Renal cortex interstitium (tissue), 11 donors: ENCODE results near the gene GRAMD1C. TPM values are rescaled to one million over a fixed set of nuclear protein-coding genes. Genes with fewer than 3 reads are reported as not detected.
"Not testable (repeated sequence)": the region's sequence is repeated elsewhere in the genome, so short reads cannot be mapped to it uniquely, and the experiment has no call there.

Source experiments
- DNase-seq, 11 donors: peaks; one replicate each; pipeline ENCODE4 v3.0.0-alpha.2; 2013; ENCODE audit warnings: low read depth in 9 of 11, low spot score in 4 of 11; ENCODE audit errors: extremely low read depth in 1 of 11
- polyA plus RNA-seq, 3 donors: library from polyadenylated mRNA; unstranded; fragments of 120-200 nt; gene quantifications; one replicate each; pipeline ENCODE4 v1.2.1, GENCODE V29; 2013; ENCODE audit not compliant: insufficient read length in 3 of 3

GRAMD1C gene
- polyA plus RNA-seq, 3 donors, result 18.8 to 30.6 (median 27.4) TPM

- DNase-seq, result no peak
Observed at GRCh38 chr3:113847247-113847646, 8.7 kb downstream of the GRAMD1C start.

DNA sequence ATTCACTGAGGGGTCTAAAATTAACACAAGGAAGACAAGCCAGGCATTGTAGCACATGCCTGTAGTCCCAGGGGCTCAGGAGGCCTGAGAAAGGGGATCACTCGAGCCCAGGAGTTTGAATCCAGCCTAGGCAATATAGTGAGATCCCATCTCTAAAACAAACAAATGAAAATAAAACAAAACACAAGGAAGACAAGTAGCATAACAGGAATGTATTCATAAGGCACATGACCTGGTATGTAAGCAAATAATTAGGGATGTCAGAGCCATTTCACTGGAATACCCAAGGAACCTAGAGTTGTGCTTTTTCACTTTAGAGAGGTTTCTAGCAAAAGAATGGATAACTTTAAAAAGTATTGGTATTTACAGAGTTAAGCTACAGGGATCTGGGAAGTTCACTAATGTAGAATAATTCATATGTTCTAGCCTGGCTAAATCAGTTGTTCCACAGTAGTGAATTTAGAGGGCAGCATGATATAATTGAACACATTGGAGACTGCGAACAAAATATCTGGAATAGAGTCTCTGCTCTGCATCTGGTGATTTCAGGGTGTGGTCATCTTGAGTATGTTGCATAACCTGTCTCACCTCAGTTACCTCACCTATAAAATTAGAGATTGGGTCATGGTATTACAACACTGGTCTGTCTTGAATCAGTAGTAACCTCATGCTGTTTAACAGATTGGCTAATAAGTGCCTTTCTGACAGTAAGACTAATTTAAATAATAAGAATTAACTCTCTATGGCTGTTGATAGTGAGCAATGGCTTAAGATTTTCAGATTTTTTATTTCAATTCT lies 9.3 kb downstream of the GRAMD1C start:
- no peak for DNase-seq

GRCh38 chr3:113849071-113849470 lies 10.5 kb downstream of the GRAMD1C start:
- not testable (repeated sequence) for DNase-seq

- DNase-seq, result not testable (repeated sequence)
Observed at GRCh38 chr3:113849841-113850240, 11.3 kb downstream of the GRAMD1C start.

DNA sequence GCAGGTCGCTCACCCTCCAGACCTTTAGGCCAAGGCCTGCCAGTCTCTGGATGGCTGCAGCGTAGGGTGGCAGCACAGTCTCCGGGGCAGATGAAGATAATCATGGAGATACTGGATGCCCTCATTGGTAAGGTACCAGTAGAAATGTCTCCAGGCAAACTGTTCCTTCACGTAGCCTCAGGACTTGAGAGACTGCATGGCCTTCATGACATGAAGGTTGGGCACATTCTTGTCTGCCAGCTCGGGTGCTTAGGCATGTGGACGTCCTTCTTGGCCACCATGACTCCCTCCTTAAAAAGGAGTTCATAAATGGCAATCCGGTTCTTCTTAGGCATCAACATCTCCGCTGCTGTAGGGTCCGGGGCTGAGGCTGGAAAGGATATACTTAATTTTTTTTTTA lies 11.8 kb downstream of the GRAMD1C start:
- DNase-seq, result not testable (repeated sequence)

- no peak for DNase-seq
Observed at GRCh38 chr3:113852506-113852905, 13.9 kb downstream of the GRAMD1C start.

DNA sequence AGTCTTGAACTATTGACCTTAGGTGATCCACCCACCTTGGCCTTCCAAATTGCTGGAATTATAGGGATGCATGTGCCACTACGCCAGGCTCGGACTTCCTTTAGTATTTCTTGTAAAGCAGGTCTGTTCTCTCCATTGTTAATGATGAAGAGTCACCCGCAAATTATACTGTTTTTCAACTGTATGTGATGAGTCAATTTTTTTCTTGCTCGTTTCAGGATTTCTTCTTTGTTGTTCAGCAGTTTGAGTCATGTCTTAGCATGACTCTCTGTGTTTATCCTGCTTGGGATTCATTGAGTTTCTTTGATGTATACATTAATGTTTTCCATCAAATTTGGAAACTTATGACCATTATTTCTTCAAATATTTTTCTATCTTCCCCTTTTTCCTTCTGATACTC lies 28.9 kb downstream of the GRAMD1C start:
- no peak for DNase-seq

DNA sequence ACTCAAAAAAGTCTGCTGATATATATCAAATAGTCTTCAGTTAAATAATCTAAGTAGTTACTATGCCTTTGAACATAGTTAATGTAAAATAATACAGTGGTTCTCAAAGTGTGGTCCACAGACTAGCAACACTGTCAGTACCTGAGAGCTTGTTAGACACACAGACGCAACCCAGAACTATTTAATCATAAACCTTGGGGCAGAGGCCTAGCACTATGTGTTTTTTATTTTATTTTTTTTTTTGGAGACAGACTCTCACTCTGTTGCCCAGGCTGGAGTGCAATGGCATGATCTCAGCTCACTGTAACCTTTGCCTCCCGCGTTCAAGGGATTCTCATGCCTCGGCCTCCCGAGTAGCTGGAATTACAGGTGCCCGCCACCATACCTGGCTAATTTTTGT lies 34.7 kb downstream of the GRAMD1C start:
- no peak for DNase-seq

DNA sequence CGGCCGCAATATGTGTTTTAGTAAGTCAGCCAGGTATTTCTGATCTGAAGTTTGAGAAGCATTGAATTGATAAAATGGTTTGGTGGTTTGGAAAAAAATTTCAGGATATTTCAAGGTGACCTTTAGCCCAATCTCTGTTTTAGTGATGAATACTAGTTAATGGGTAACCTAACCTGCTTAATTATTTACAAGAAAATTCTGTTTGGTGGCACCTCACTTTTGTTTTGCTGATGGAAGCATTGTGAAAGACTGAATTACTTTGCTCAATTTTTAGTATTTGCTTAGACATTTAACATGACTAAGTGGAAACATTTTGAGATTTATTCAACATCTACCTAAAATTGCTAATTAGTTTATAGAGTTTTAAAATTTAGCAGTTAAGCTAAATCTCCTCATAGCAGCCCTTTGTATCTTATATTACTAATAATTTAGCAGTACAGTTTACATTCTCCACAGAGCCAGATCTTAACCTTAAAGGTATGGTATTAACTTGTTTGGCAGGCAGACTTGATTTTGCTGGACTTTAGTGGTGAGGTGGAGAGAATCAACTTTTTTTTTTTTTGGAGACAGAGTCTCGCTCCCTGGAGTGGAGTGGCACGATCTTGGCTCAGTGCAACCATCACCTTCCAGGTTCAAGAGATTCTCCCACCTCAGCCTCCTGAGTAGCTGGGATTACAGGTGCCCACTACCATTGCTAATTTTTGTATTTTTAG lies 35.4 kb downstream of the GRAMD1C start:
- DNase-seq, result peak in 3 of 11 donors; percentile 8 to 24 (median 16)

DNA sequence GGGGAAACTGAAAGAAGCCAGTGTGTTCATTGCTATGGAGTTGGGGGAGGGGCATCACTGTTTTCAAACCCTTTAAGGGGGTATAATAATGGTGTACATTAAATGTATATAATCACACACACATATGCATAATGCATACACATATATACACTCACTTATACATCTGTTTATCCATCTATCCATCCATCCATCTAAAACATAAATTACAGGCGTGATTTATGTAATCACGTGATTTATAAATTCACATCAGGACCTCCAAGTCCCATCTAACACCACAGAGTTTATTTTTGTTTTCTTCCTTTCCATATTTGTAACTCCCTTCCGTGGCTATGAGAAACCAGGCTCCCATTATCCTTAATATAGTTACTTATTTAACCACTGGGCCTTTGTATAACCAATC lies 39.8 kb downstream of the GRAMD1C start:
- DNase-seq, result no peak

DNA sequence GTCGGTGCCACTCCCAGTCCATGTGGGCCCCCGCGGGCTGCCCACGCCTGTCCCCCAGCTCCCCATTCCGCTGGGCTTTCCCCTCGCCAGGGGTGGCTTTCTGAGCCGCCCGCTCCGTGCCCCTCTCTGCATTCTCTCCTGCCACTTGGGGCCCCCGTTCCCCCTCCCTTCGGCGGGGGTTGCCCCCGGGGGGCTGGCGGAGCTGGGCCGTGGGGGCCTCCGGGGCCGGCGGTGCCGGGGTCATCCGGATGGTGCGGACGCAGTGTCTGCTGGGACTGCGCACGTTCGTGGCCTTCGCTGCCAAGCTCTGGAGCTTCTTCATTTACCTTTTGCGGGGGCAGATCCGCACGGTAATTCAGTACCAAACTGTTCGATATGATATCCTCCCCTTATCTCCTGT lies 46.5 kb downstream of the GRAMD1C start:
- no peak for DNase-seq

DNA sequence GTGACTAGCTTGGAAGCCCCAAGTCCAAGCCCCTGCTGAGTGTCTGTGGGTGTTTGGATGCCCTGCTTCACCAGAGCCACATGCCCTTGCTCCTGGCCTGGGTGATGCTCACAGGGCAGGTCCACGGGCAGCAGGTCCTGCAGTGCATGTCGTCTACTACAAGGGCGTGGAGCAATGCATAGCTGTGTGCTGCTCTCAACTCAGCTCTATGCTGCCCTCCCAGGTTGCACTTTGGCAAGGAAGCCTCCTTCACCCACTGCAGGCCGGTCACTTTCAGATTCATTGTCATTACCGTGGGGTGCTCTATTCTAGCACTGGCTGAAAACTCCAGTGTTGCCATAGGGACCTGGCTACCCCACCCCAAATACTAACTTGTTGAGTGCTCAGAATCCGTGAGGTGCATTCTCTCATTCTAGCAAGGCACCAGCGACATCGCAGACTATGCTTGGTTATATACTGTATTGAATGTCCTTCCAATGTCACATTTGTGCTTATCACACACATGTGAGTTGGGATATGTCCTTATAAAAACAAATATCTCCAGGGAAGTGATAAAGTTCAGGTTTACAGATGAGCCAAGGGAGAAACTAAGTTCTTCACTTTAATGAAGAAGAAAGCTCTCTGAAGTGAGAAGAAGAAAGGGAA lies 51.8 kb downstream of the GRAMD1C start:
- no peak for DNase-seq

- no peak for DNase-seq
Observed at GRCh38 chr3:113894927-113895326, 56.3 kb downstream of the GRAMD1C start.

GRCh38 chr3:113895964-113896363 lies 57.4 kb downstream of the GRAMD1C start:
- DNase-seq, result no peak

- no peak for DNase-seq
Observed at GRCh38 chr3:113896930-113897329, 58.3 kb downstream of the GRAMD1C start.

DNA sequence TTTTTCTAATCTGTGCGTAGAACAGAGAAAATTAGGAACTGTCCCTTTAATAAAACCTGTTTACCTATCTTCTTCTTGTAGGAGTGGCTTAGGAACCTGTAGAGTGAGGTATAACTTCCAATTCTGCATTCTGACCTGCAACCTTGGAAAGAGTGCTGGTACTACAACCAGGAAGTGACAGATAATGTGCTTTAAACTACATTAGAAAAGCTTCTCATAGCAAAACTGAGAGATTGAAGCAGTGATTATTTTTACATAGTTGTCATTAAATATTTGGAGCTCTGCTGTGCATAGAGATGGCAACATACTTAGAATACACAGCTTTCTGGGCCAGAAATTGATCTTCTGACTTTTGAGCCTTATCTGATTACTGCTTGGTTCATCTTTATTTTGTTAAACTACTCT lies 58.8 kb downstream of the GRAMD1C start:
- DNase-seq, result peak in 2 of 11 donors; percentile 12 to 18

DNA sequence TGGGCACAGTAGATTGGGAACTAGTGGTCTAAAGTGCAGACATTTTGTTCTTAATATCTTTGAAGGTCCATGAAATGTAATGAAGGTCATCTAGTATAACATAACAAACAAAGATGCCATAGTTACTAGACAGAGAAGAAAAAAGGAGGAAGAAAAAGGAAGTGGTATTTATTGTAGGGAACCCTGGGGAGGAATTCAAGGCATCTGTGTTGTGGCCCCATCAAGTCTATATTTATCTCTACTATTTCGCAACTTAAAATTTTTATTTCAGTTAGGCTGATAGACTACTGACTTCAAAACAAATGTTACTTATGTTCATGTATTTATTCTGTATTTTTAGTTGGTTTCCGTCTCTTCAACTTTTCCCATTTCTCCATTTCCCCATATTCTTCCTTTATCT lies 60.3 kb downstream of the GRAMD1C start:
- no peak for DNase-seq

DNA sequence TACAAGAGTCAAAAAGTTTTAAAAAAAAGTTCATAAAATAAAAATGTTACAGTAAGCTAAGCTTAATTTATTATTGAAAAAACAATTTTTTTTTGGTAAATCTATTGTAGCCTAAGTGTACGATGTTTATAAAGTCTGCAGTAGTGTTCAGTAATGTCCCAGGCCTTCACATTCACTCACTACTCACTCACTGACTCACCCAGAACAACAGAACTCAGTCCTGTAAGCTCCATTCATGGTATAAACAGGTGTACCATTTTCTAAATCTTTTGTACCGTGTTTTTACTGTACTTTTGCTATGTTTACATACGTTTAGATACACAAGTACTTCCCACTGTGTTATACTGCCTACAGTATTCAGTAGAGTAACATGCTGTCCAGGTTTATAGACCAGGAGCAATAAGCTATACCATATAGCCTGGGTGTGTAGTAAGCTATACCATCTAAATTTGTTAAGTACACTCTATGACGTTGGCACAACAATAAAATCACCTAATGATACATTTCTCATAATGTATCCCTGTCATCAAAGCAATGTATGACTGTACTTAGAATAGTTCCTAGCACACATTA lies 68.1 kb downstream of the GRAMD1C start:
- DNase-seq, result no peak

DNA sequence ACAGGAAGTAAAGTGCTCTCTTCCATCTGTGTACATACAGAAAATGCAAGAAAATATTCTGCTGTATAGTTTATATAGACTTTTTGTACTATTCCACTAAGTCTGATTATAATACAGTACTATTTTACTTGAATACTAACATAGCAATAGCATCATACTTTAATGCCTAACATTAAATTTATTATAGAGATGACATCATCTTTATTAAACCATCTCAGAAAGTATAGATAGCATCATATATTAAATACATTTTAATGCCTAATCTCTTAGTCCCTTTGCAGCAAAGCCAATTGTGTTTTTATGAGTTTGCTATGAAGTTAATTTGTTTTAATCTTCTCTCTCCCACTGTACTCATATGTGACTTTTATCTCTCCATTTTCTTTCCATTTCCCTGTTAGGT lies 69.5 kb downstream of the GRAMD1C start:
- DNase-seq, result no peak

- no peak for DNase-seq
Observed at GRCh38 chr3:113910966-113911365, 72.4 kb downstream of the GRAMD1C start.
